ENCODE results near the gene MAD1L1. TPM values are rescaled to one million over a fixed set of nuclear protein-coding genes. Genes with fewer than 3 reads are reported as not detected.

The MAD1L1 gene
- total and polyA plus RNA-seq, 2 donors (not counting 3 experiments of a cell fraction or from before 2014, with no cell fraction given) = 34.1 to 42.3 TPM

DNA sequence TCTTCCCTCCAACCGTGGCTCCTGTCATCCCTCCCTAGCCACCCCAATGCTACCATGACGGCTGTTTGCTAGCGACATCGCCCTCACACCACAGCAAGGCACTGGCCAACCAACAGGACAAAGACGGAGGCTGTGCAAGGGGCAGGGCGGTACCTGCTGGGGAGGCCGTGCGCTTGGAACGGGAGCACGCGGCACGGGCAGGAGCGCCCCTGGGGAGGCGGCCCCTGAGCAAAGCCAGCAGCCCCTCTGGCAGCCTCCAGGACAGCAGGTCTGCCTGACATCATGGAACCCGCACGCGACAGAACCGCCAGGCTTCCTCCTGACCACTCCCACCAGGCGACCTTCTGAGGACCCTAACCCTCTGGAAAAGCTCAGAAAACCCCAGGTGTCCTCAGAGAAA is 12.7 kb downstream of the MAD1L1 start:
- Histone ChIP-seq H3K9me1 (replicated peaks; ENCODE audit: control insufficient read depth, extremely low read depth, insufficient read depth, low read length) (no peaks in the 10 kb centered on the region), H2AFZ (ENCODE audit: low read depth, low read length) (no peak overlapping the region), H3K27ac (ENCODE audit: insufficient read depth, low read depth, low read length) (no peak overlapping the region), H4K20me1 (replicated peaks; ENCODE audit: control insufficient read depth, extremely low read depth, insufficient read depth, low read length) (no peaks in the 10 kb centered on the region), H3K79me2 (ENCODE audit: control insufficient read depth, insufficient read depth, low read length) (no peaks in the 10 kb centered on the region), H3K4me3 (replicated peaks in 1 of 3; ENCODE audit: insufficient read depth in 1 of 3, low read depth in 1 of 3, low read length in 3 of 3) (no peak overlapping the region), H3K36me3 (ENCODE audit: control insufficient read depth in 2 of 2, extremely low read depth in 1 of 2, insufficient read depth in 2 of 2, low read length in 2 of 2) (peaks cover 8 to 46% of the 10 kb centered on the region in 2 experiments), H3K4me2 (ENCODE audit: insufficient read depth, low read length) (no peak overlapping the region), H3K4me1 (ENCODE audit: control insufficient read depth, extremely low read depth, insufficient read depth, low read length) (no peaks in the 10 kb centered on the region), H3K9ac (replicated peaks; ENCODE audit: extremely low read depth, insufficient read depth, low read length) (no peak overlapping the region), H3K27me3 (ENCODE audit: control insufficient read depth in 2 of 2, insufficient read depth in 2 of 2, low read length in 2 of 2) (no peaks in the 10 kb centered on the region), H3K9me3 (replicated peaks; ENCODE audit: control insufficient read depth, insufficient read depth, low read length) (no peaks in the 10 kb centered on the region)
- CTCF ChIA-PET = interaction anchor here (0.7 kb wide), 1 partner anchor 128 kb away, joined by 3 read pairs; no protein-coding TSS in a partner anchor
- intact Hi-C loops (cut with micrococcal nuclease) (no loop called here), dilution Hi-C loops (cut with MboI; ENCODE audit: extremely low pct_ligation_motif_present, low sequenced_read_pairs) (no loop called here)
- POLR2A ChIA-PET = no interaction called here
- no TSS peak for BruUV-seq (replicated peaks)
- TF ChIP-seq MAX (IDR thresholded peaks at IDR 0.05; ENCODE audit: insufficient read depth, insufficient read length) (no peak), FOS (IDR thresholded peaks at IDR 0.05; ENCODE audit: borderline replicate concordance, insufficient read depth, low read length) (no peak), MYC (IDR thresholded peaks at IDR 0.05; ENCODE audit: low read depth, low read length) (no peak), POLR2AphosphoS5 (IDR thresholded peaks at IDR 0.05; ENCODE audit: insufficient read depth, low read depth, low read length) (no peak), JUN (IDR thresholded peaks at IDR 0.05; ENCODE audit: borderline replicate concordance, insufficient read depth, insufficient read length, low read depth) (no peak), GATA2 (IDR thresholded peaks at IDR 0.05; ENCODE audit: insufficient read depth, insufficient read length, low read depth, low read length) (no peak), POLR2A (IDR thresholded peaks at IDR 0.05; ENCODE audit: low read depth, low read length) (no peak), EZH2 (IDR thresholded peaks at IDR 0.05; ENCODE audit: borderline replicate concordance, low read depth, low read length, severe bottlenecking) (no peak), CTCF (IDR thresholded peaks at IDR 0.05; ENCODE audit: extremely low read depth in 1 of 2, insufficient read depth in 1 of 2, low read depth in 1 of 2, low read length in 2 of 2) (no peak)
- no peak for DNase-seq (ENCODE audit: low read depth, low spot score)
- no peak for FAIRE-seq
